HG03095 (cell line): ENCODE data around the gene RBM26.
"Not testable (repeated sequence)": the region's sequence is repeated elsewhere in the genome, so short reads cannot be mapped to it uniquely, and the experiment has no call there.

Experiments used
- ATAC-seq: cut with Tn5 transposase; IDR thresholded peaks from one replicate; pipeline ENCODE4 v1.9.1; 2021; ENCODE audit warnings: moderate library complexity; ENCODE audit not compliant: unreplicated experiment

Gene RBM26

DNA sequence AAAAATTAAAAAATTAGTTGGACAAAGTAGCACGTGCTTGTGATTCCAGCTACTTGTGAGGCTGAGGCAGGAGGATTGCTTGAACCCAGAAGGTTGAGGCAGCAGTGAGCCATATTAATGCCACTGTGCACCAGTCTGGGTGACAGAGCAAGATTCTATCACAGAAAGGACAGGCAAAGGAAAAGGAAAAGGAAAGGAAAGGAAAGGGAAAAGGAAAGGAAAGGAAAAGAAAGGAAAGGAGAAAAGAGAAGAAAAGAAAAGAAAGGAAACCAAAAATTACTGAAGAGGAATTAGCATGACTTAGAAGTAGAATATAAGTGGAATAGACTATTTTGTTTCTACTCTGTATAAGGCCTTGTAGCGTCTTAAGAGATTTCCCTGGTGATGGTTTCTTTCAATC lies 122.3 kb downstream of the RBM26 start:
- no peak for ATAC-seq

DNA sequence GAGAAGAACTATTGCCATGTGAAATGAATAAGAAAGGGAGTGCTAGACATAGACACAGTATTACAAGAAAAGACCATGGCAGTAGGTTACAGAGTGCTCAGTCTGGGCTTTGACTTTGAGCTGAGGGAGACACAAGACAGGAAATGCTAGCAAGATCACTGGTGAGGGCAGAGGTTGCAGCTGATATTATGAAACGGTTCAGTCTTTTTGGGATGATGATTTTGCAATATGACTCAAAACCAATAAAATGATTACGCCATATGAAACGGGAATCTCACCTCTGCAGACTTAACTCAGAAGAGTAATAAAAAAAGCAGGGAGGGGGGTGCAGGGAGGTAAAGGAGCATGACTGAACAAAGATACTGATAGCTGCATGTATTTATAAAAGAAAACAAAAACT lies 123.1 kb downstream of the RBM26 start:
- no peak for ATAC-seq

DNA sequence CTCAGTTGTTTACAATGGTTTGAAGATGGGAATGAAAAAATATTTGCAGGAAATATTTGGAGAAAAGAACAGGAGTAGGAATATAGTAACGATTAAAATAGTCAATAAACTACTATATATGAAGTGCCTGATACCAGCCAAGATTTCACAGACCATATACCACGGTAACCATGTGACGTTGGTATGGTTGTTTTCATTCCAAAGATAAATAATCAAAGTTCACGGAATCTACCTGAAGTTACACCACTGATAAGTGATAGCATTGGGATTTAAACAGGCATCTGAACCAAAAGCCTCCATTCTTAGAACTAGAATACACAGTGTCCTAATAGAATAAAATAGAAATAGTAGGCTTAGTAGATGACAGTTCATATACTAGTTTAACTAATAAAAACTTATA lies 123.5 kb downstream of the RBM26 start:
- no peak for ATAC-seq

DNA sequence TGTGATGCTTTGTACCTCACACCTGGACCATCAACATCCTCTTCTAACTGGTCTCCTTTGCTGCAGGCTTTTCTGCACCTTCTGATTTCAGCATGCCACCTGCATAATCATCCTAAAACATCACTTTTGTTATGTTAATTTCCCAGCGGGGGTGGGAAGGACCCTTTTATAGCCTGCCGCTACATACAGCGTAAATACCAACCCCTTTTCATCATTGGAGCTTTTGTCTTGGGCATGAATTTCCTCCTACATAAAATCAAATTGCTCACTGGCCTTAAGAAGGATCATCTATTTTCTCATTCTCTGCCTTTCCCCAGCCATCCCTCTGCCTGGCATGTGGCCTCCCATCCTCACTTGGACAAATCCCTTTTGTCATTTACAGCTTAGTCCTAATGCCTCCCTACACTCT lies 124.7 kb downstream of the RBM26 start:
- ATAC-seq, result no peak

DNA sequence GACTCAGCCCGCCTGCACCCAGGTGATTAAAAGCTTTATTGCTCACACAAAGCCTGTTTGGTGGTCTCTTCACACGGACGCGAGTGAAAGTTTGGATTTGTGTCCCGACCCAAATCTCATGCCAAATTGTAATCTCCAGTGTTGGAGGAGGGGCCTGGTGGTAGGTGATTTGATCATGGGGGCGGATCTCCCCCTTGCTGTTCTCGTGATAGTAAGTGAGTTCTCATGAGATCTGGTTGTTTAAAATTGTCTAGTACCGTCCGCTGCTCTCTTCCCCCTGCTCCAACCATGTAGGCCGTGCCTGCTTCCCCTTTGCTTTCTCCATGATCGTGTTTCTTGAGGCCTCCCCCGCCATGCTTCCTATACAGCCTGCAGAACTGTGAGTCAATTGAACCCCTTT lies 126.3 kb downstream of the RBM26 start:
- not testable (repeated sequence) for ATAC-seq

DNA sequence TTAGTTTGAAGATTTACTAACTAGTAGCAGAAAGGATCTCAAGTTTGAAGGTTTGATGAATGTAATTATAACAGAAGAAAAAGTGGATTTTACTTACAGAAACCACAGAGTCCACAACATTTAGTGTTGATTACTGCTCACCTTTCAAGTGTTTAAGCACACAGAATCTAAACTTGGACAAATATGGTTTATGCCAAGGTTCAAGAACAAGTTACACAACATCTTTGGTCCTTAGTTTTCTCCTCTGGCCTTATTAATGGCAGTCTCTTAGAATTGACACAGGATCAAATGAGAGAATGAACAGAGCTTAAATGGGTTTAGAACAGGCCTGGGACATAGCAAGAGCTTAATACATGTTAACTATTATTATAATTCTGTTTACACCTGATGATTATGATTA lies 133.0 kb downstream of the RBM26 start:
- no peak for ATAC-seq

DNA sequence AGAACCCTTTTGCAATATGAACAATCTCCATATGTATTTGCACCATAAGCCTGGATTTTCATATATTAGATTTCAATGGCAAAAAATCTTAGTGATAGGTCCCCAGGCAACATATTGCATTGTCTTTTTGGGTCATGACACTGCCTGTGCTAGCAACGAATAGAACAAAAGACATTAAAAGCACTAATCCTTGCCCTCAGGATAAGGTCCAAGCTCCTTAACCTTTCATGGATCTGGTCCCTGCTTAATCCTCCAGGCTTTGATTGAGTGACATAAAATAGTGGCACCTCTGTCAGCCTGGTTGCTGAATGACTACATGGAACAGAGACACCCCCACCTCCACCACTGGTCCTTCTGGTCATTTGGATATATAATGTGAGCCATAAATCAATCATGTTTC lies 134.4 kb downstream of the RBM26 start:
- no peak for ATAC-seq

DNA sequence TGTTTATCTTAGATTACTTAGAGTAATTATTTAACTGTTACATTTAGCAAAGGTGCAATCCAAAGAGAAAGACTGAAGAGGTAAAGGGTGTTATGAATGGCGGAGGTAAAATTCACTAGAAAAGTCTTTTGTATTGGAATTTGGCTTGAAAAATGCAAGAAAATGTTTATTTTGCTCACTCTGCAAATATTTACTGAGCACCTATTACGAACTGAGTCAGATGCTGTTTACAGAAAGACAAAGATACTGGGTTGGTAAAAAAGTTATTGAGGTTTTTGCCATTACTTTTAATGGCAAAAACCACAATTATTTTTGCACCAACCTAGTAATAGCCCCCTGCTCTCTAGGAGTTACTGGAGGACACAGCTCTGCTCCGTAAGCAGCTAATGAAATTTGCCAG lies 135.2 kb downstream of the RBM26 start:
- ATAC-seq, result no peak
